GM12891 (cell line): ENCODE results near the gene CELF2.

Experiments used
- PAX5 ChIP-seq: IDR thresholded peaks from 2 replicates; pipeline ENCODE4 v1.6.1; 2011; ENCODE audit warnings: low read length, moderate library complexity, mild to moderate bottlenecking; ENCODE audit not compliant: insufficient read depth, severe bottlenecking
- POLR2A ChIP-seq: IDR thresholded peaks from 2 replicates; pipeline ENCODE4 v1.6.1; 2011; ENCODE audit warnings: low read depth, low read length, control low read depth
- POLR2AphosphoS5 ChIP-seq: IDR thresholded peaks from 2 replicates; pipeline ENCODE4 v1.6.1; 2011; ENCODE audit warnings: low read depth, low read length, control low read depth
- POU2F2 ChIP-seq: IDR thresholded peaks from 2 replicates; pipeline ENCODE4 v1.6.1; 2011; ENCODE audit warnings: low read depth, mild to moderate bottlenecking, control low read depth, low read length, moderate library complexity
- SPI1 ChIP-seq: IDR thresholded peaks from 2 replicates; pipeline ENCODE4 v1.6.1; 2011; ENCODE audit warnings: low read depth, low read length, control low read depth
- TAF1 ChIP-seq: IDR thresholded peaks from 2 replicates; pipeline ENCODE4 v1.6.1; 2011; ENCODE audit warnings: low read depth, low read length, control low read depth

DNA sequence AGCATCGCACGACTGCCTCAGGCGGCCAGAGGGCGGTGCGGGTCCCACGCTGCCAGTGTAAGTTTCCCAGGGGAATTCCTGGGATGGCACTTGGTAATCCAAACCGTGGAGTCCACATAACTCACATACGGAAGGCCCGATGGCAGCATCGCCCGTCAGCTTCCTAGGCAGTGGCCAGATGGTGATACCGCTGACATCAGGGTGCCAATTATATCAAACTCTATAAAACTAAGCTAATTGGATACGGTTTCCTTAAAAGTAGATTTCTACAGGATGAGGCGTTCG lies 189.8 kb downstream of the CELF2 start:
- no peak for TF ChIP-seq POLR2A
- TF ChIP-seq POLR2AphosphoS5 = no peak
- TF ChIP-seq TAF1 = no peak
- TF ChIP-seq PAX5 = no peak
- no peak for TF ChIP-seq POU2F2
- TF ChIP-seq SPI1 = no peak
